GM18907 (cell line): ENCODE results near the gene PEX16.

Experiments used
- ATAC-seq: cut with Tn5 transposase; IDR thresholded peaks from one replicate; pipeline ENCODE4 v1.9.1; 2021; ENCODE audit warnings: mild to moderate bottlenecking, moderate library complexity; ENCODE audit not compliant: unreplicated experiment

The PEX16 gene

GRCh38 chr11:45880772-45881570 lies 36.7 kb downstream of the PEX16 start:
- ATAC-seq, result no peak

- no peak for ATAC-seq
Observed at GRCh38 chr11:45879803-45880686, 37.6 kb downstream of the PEX16 start.

GRCh38 chr11:45877845-45878244 lies 39.8 kb downstream of the PEX16 start:
- no peak for ATAC-seq

- no peak for ATAC-seq
Observed at GRCh38 chr11:45877221-45877620, 40.5 kb downstream of the PEX16 start.

- ATAC-seq, result no peak
Observed at GRCh38 chr11:45876401-45876800, 41.3 kb downstream of the PEX16 start.

- ATAC-seq, result peak; percentile 42
Observed at GRCh38 chr11:45872651-45873356, 44.9 kb downstream of the PEX16 start.

- no peak for ATAC-seq
Observed at GRCh38 chr11:45871638-45872037, 46.0 kb downstream of the PEX16 start.

GRCh38 chr11:45870706-45871105 lies 47.0 kb downstream of the PEX16 start:
- ATAC-seq, result no peak

GRCh38 chr11:45869551-45869950 lies 48.1 kb downstream of the PEX16 start:
- ATAC-seq, result no peak

GRCh38 chr11:45864041-45864440 lies 53.6 kb downstream of the PEX16 start:
- no peak for ATAC-seq

- no peak for ATAC-seq
Observed at GRCh38 chr11:45860764-45861510, 56.7 kb downstream of the PEX16 start.

- ATAC-seq, result no peak
Observed at GRCh38 chr11:45860348-45860747, 57.3 kb downstream of the PEX16 start.
